Endothelial cell of umbilical vein (primary cell): Measurements from ENCODE around the gene GTPBP3. TPM values are rescaled to one million over a fixed set of nuclear protein-coding genes. Genes with fewer than 3 reads are reported as not detected.
A peak's percentile ranks its signal among the peaks of the same experiment; 100 is the strongest.

Experiments
- BruUV-seq: library from RNA; stranded (reverse); fragments of 400-500 nt; replicated peaks from 2 replicates; lab custom pipeline; 2021; lab: Mats Ljungman, UMichigan
- CTCF ChIA-PET: fragments of 300-600, 350-600 bp; sonication (Branson Sonifier 250); formaldehyde crosslinking; loops from one replicate; lab custom pipeline; 2021; ENCODE audit warnings: antibody characterized with exemption, inconsistent platforms; lab: Charles Lee
- POLR2A ChIA-PET: fragments of 300-600, 350-600 bp; sonication (Branson Sonifier 250); formaldehyde crosslinking; loops from one replicate; lab custom pipeline; 2021; ENCODE audit warnings: antibody characterized with exemption, inconsistent platforms; lab: Charles Lee
- DNase-seq: peaks from one replicate; pipeline ENCODE4 v3.0.0-alpha.2; 2011; ENCODE audit warnings: low read depth, low spot score
- FAIRE-seq: peaks from 2 replicates; lab custom pipeline; 2011; peaks lifted over from hg19 to GRCh38; lab: Jason Lieb, UNC
- H2AFZ ChIP-seq: 2 replicates; pipeline ENCODE4 v1.6.0; 2012; ENCODE audit warnings: low read depth, low read length, control low read depth, inconsistent platforms
- H3K27ac ChIP-seq: 2 replicates; pipeline ENCODE4 v1.5.1; 2011; ENCODE audit warnings: low read depth, mild to moderate bottlenecking, control low read depth, low read length, moderate library complexity; ENCODE audit not compliant: insufficient read depth
- H3K27me3 ChIP-seq, 2 experiments: 2 replicates each; pipeline versions ENCODE4 v1.6.0 to v1.6.1; 2011; ENCODE audit warnings: low read length in 2 of 2, mixed read lengths in 1 of 2; ENCODE audit not compliant: control insufficient read depth in 2 of 2, insufficient read depth in 2 of 2
- H3K36me3 ChIP-seq, 2 experiments: 2 replicates in 1 of 2; 3 replicates in 1 of 2; pipeline ENCODE4 v1.5.1; 2011; ENCODE audit warnings: low read length in 2 of 2, mild to moderate bottlenecking in 1 of 2, moderate library complexity in 1 of 2; ENCODE audit not compliant: control insufficient read depth in 2 of 2, insufficient read depth in 2 of 2; ENCODE audit errors: extremely low read depth in 1 of 2
- H3K4me1 ChIP-seq: 3 replicates; pipeline ENCODE4 v1.5.1; 2011; ENCODE audit warnings: mild to moderate bottlenecking, low read length; ENCODE audit not compliant: control insufficient read depth, insufficient read depth; ENCODE audit errors: extremely low read depth
- H3K4me2 ChIP-seq: 2 replicates; pipeline ENCODE4 v1.6.1; 2011; ENCODE audit warnings: low read length, control low read depth, mixed read lengths; ENCODE audit not compliant: insufficient read depth
- H3K4me3 ChIP-seq, 3 experiments: fragments of 200-600 bp in 1 of 3; sonication (generic), shearing (Covaris generic) in 1 of 3; replicated peaks in 1 of 3; 2 replicates each; pipeline ENCODE4 v1.5.1; 2011 to 2016; ENCODE audit warnings: control low read depth in 3 of 3, low read length in 3 of 3, mild to moderate bottlenecking in 2 of 3, inconsistent platforms in 1 of 3, low read depth in 1 of 3, moderate library complexity in 1 of 3; ENCODE audit not compliant: insufficient read depth in 1 of 3
- H3K79me2 ChIP-seq: 2 replicates; pipeline ENCODE4 v1.6.0; 2012; ENCODE audit warnings: low read length, inconsistent platforms; ENCODE audit not compliant: control insufficient read depth, insufficient read depth
- H3K9ac ChIP-seq: replicated peaks from 2 replicates; pipeline ENCODE3; 2011; ENCODE audit warnings: low read length, control low read depth; ENCODE audit not compliant: insufficient read depth; ENCODE audit errors: extremely low read depth
- H3K9me1 ChIP-seq: replicated peaks from 3 replicates; pipeline ENCODE4 v1.6.0; 2011; ENCODE audit warnings: mild to moderate bottlenecking, low read length; ENCODE audit not compliant: control insufficient read depth, insufficient read depth; ENCODE audit errors: extremely low read depth
- H3K9me3 ChIP-seq: replicated peaks from 2 replicates; pipeline ENCODE4 v1.5.1; 2012; ENCODE audit warnings: low read length, inconsistent platforms; ENCODE audit not compliant: control insufficient read depth, insufficient read depth
- H4K20me1 ChIP-seq: replicated peaks from 2 replicates; pipeline ENCODE3; 2011; ENCODE audit warnings: mild to moderate bottlenecking, low read length; ENCODE audit not compliant: control insufficient read depth, insufficient read depth; ENCODE audit errors: extremely low read depth
- CTCF ChIP-seq, 2 donors: IDR thresholded peaks; 1 replicate in 1 of 2; 2 replicates in 1 of 2; pipeline ENCODE4 v1.5.1; 2011; ENCODE audit warnings: low read length in 2 of 2, mild to moderate bottlenecking in 2 of 2, moderate library complexity in 2 of 2, control low read depth in 1 of 2, inconsistent platforms in 1 of 2, low read depth in 1 of 2; ENCODE audit not compliant: insufficient read depth in 1 of 2; ENCODE audit errors: extremely low read depth in 1 of 2
- EZH2 ChIP-seq: IDR thresholded peaks from 2 replicates; pipeline ENCODE4 v1.6.1; 2012; ENCODE audit warnings: borderline replicate concordance, low read depth, mild to moderate bottlenecking, moderate library complexity, low read length, inconsistent platforms; ENCODE audit not compliant: severe bottlenecking
- FOS ChIP-seq: IDR thresholded peaks from 2 replicates; pipeline ENCODE4 v1.6.1; 2011; ENCODE audit warnings: mild to moderate bottlenecking, low read length, moderate library complexity, borderline replicate concordance; ENCODE audit not compliant: insufficient read depth
- MAX ChIP-seq: IDR thresholded peaks from 2 replicates; pipeline ENCODE4 v1.6.1; 2011; ENCODE audit not compliant: insufficient read depth, insufficient read length
- MYC ChIP-seq: IDR thresholded peaks from one replicate; pipeline ENCODE4 v1.6.1; 2011; ENCODE audit warnings: mild to moderate bottlenecking, low read depth, low read length
- POLR2A ChIP-seq: IDR thresholded peaks from 2 replicates; pipeline ENCODE4 v1.6.1; 2012; ENCODE audit warnings: low read depth, mild to moderate bottlenecking, control low read depth, low read length
- POLR2AphosphoS5 ChIP-seq: IDR thresholded peaks from 2 replicates; pipeline ENCODE4 v1.6.1; 2012; ENCODE audit warnings: low read depth, mild to moderate bottlenecking, control low read depth, low read length, moderate library complexity; ENCODE audit not compliant: insufficient read depth
- dilution Hi-C: fragments of 300-500 bp; cut with MboI; formaldehyde crosslinking; loops from one replicate; pipeline ENCODE4 v1.15.0; 2019; ENCODE audit warnings: low sequenced_read_pairs; ENCODE audit not compliant: extremely low pct_ligation_motif_present
- intact Hi-C: fragments of 100-400 bp; cut with micrococcal nuclease; formaldehyde crosslinking; loops from one replicate; pipeline ENCODE4 v1.10.0; 2022
- polyA plus RNA-seq, 4 experiments: library from polyadenylated mRNA; depleted of rRNA in 3 of 4; stranded (reverse) in 3 of 4; unstranded in 1 of 4; fragments of >200 nt; gene quantifications; 2 replicates each; pipeline versions ENCODE4 v1.2.1 to v1.2.3, GENCODE V29; 2011 to 2012; ENCODE audit warnings: missing spikeins in 1 of 4
- total RNA-seq: library from RNA; stranded (reverse); gene quantifications from 2 replicates; pipeline ENCODE4 v1.2.3, GENCODE V29; 2021

GTPBP3 gene
- total and polyA plus RNA-seq, 2 donors (not counting 3 experiments of a cell fraction or from before 2014, with no cell fraction given): 12.7 to 34.7 TPM

DNA sequence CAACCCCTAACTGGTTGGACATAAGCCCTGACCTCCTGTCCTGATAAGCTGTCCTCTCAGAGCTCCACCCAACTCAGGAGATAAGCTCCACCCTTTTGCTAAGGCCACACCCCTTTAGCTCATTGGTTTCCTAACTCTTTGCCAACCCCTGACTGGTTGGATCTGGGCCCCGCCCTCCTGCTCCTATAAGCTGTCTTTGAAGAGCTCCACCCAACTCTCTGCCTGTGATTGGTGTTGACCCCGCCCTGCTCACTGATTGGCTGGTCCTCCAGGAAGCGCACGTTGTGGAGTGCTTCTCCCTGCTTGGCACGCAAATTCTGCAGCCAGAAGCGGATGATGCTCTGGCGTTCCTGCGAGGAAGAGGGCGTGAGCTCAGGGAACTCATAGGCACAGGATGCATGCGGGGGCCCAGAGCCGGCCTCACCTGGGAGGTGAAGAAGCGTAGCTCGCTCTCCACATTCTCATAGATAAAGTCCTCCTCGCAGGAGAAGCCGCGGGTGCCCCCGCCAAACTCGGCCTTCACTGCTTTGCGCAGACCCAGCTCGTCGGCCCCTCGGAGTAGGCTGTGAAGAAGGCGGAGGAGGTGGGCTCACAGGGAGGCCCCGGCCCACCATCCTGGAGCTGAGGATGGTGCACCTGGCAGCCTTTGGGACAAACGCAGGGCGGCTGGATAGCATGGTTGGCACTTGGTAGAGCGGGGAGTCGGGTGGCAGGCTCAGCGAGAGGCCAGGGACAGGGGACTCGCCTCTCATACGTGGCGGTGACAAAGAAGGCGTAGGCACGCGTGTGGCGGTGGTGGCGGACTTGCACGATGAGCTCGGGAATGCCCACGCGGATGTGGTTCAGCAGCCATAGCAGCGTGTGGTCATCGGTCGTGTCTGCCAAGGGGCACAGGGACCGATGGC is 4.4 kb upstream of the GTPBP3 start:
- H2AFZ ChIP-seq: no peak overlapping the region
- DNase-seq: peak; percentile 45
- TF ChIP-seq POLR2AphosphoS5: no peak
- no peak for TF ChIP-seq MYC
- TF ChIP-seq CTCF (IDR thresholded peaks at IDR 0.05; ENCODE audit: extremely low read depth in 1 of 2, insufficient read depth in 1 of 2, low read depth in 1 of 2, low read length in 2 of 2): no peak
- TF ChIP-seq FOS: no peak
- TF ChIP-seq EZH2: no peak
- TF ChIP-seq POLR2A: no peak
- TF ChIP-seq MAX: no peak
- no peak for FAIRE-seq
- no peaks in the 10 kb centered on the region for H3K36me3 ChIP-seq
- no peak overlapping the region for H3K9ac ChIP-seq
- CTCF ChIA-PET: interaction anchor here (0.6 to 2.5 kb wide), 3 partner anchors 28 to 53 kb away, joined by 3 to 12 read pairs (median 4); partner anchors contain the start of gene MRPL34
- no TSS peak for BruUV-seq
- H3K9me1 ChIP-seq: no peaks in the 10 kb centered on the region
- dilution Hi-C loops (no loop called here), intact Hi-C loops (no loop called here)
- POLR2A ChIA-PET: interaction anchor here (0.5 kb wide), 1 partner anchor 663 kb away, joined by 4 read pairs; no protein-coding TSS in a partner anchor
- H3K4me1 ChIP-seq: peaks cover 20% of the 10 kb centered on the region
- H3K27ac ChIP-seq: no peak overlapping the region
- H3K4me3 ChIP-seq: no peak overlapping the region
- no peak overlapping the region for H3K4me2 ChIP-seq
- no peaks in the 10 kb centered on the region for H4K20me1 ChIP-seq
- peaks cover 4 to 19% of the 10 kb centered on the region in 2 experiments for H3K27me3 ChIP-seq
- no peaks in the 10 kb centered on the region for H3K9me3 ChIP-seq
- no peaks in the 10 kb centered on the region for H3K79me2 ChIP-seq
